PC-3 (cell line): ENCODE data around the gene HOXB2. TPM values are rescaled to one million over a fixed set of nuclear protein-coding genes. Genes with fewer than 3 reads are reported as not detected.

Source experiments
- ATAC-seq: fragments of 200-7000 bp; cut with Tn5 transposase; 2 replicates; pipeline ENCODE4 v1.9.1; 2020; ENCODE audit warnings: mild to moderate bottlenecking, moderate library complexity
- BruUV-seq: library from RNA; stranded (reverse); fragments of 400-500 nt; replicated peaks from 2 replicates; lab custom pipeline; 2021; lab: Mats Ljungman, UMichigan
- CTCF ChIA-PET: fragments of 300-600 bp; sonication (Branson Sonifier 250); formaldehyde crosslinking; loops from one replicate; lab custom pipeline; 2022; ENCODE audit warnings: antibody characterized with exemption; lab: Charles Lee
- POLR2A ChIA-PET: fragments of 300-600 bp; sonication (Branson Sonifier 250); formaldehyde crosslinking; loops from one replicate; lab custom pipeline; 2022; ENCODE audit warnings: antibody characterized with exemption; ENCODE audit not compliant: unreplicated experiment; lab: Charles Lee
- DNase-seq: peaks from one replicate; pipeline ENCODE4 v3.0.0-alpha.2; 2015
- H2AFZ ChIP-seq: fragments of 300-600 bp; sonication (generic); 2 replicates; pipeline ENCODE4 v1.6.0; 2016; ENCODE audit warnings: antibody characterized with exemption, low read length
- H3F3A ChIP-seq: fragments of 300-600 bp; sonication (generic); one replicate; pipeline ENCODE4 v1.6.0; 2017; ENCODE audit warnings: antibody characterized with exemption, low read length, control low read depth, mild to moderate bottlenecking; ENCODE audit not compliant: unreplicated experiment
- H3K27ac ChIP-seq: fragments of 300-600 bp; sonication (generic); 2 replicates; pipeline ENCODE4 v1.5.1; 2016; ENCODE audit warnings: mild to moderate bottlenecking, low read length
- H3K27me3 ChIP-seq: fragments of 300-600 bp; sonication (generic); 2 replicates; pipeline ENCODE4 v1.6.1; 2016; ENCODE audit warnings: low read length, mixed read lengths
- H3K36me3 ChIP-seq: fragments of 300-600 bp; sonication (generic); 2 replicates; pipeline ENCODE4 v1.6.1; 2016; ENCODE audit warnings: low read depth, mixed run types, low read length, mixed read lengths
- H3K4me1 ChIP-seq: fragments of 300-600 bp; sonication (generic); 2 replicates; pipeline ENCODE4 v1.5.1; 2016; ENCODE audit warnings: low read length; ENCODE audit not compliant: insufficient read depth
- H3K4me2 ChIP-seq: fragments of 300-600 bp; sonication (generic); 2 replicates; pipeline ENCODE4 v1.6.0; 2016; ENCODE audit warnings: low read length
- H3K4me3 ChIP-seq: fragments of 300-600 bp; sonication (generic); 2 replicates; pipeline ENCODE4 v1.5.1; 2016; ENCODE audit warnings: mild to moderate bottlenecking, low read length, mixed read lengths
- H3K79me2 ChIP-seq: fragments of 300-600 bp; sonication (generic); 2 replicates; pipeline ENCODE4 v1.6.1; 2017; ENCODE audit warnings: low read length, mixed read lengths
- H3K9ac ChIP-seq: fragments of 300-600 bp; sonication (generic); 2 replicates; pipeline ENCODE4 v1.6.0; 2016; ENCODE audit warnings: mild to moderate bottlenecking, low read length
- H3K9me2 ChIP-seq: fragments of 300-600 bp; sonication (generic); replicated peaks from 2 replicates; pipeline ENCODE4 v1.6.1; 2016; ENCODE audit warnings: mixed run types, low read length, mixed read lengths
- H3K9me3 ChIP-seq: fragments of 300-600 bp; sonication (generic); 2 replicates; pipeline ENCODE4 v1.6.1; 2016; ENCODE audit warnings: low read length, mixed read lengths
- H4K20me1 ChIP-seq: fragments of 300-600 bp; sonication (generic); 2 replicates; pipeline ENCODE4 v1.6.1; 2016; ENCODE audit warnings: low read length, mixed read lengths
- CTCF ChIP-seq: fragments of 300-600 bp; sonication (generic); conservative IDR thresholded peaks from 2 replicates; pipeline ENCODE4 v1.5.1; 2017; ENCODE audit warnings: antibody characterized with exemption, low read depth, mild to moderate bottlenecking, low read length
- EZH2 ChIP-seq: fragments of 300-600 bp; sonication (generic); IDR thresholded peaks from one replicate; pipeline ENCODE4 v1.6.1; 2017; ENCODE audit warnings: antibody characterized with exemption, mild to moderate bottlenecking, low read length; ENCODE audit not compliant: unreplicated experiment
- EZH2phosphoT487 ChIP-seq: fragments of 300-600 bp; sonication (generic); IDR thresholded peaks from 2 replicates; pipeline ENCODE4 v1.6.1; 2018; ENCODE audit warnings: mild to moderate bottlenecking, antibody characterized with exemption, low read length, borderline replicate concordance
- intact Hi-C: fragments of 100-400 bp; cut with micrococcal nuclease; formaldehyde crosslinking; loops from 2 replicates; pipeline ENCODE4 v1.9.0; 2023
- total RNA-seq: library from RNA; depleted of rRNA; stranded (reverse); fragments of >200 nt; gene quantifications from 2 replicates; pipeline ENCODE4 v1.2.3, GENCODE V29; 2014

HOXB2 gene
- total RNA-seq, 1 experiment from 2014 or later, result 1.1 TPM

GRCh38 chr17:48543854-48544348 lies 1.0 kb downstream of the HOXB2 start:
- CTCF ChIA-PET, result no interaction called here

GRCh38 chr17:48543107-48543853 lies 1.6 kb downstream of the HOXB2 start:
- H3K79me2 ChIP-seq, result no peaks in the 10 kb centered on the region
- intact Hi-C loops, result no loop called here
- BruUV-seq, result no TSS peak
- no peak for TF ChIP-seq EZH2
- 0 out of 2 replicates have a peak, but pooled peaks have one; percentile 11 for TF ChIP-seq CTCF
- TF ChIP-seq EZH2phosphoT487, result no peak
- no peaks in the 10 kb centered on the region for H3K9me2 ChIP-seq
- peak overlapping the region; percentile 63 for H3K4me3 ChIP-seq
- H3K9me3 ChIP-seq, result no peaks in the 10 kb centered on the region
- DNase-seq (peak; percentile 45), ATAC-seq (peak; percentile 75)
- H3K4me1 ChIP-seq, result no peaks in the 10 kb centered on the region
- POLR2A ChIA-PET, result no interaction called here
- no peaks in the 10 kb centered on the region for H3F3A ChIP-seq
- CTCF ChIA-PET, result no interaction called here
- H2AFZ ChIP-seq, result peak overlapping the region; percentile 81
- H3K9ac ChIP-seq, result peak overlapping the region; percentile 29
- no peaks in the 10 kb centered on the region for H4K20me1 ChIP-seq
- H3K27me3 ChIP-seq, result no peaks in the 10 kb centered on the region
- H3K27ac ChIP-seq, result no peak overlapping the region
- peak overlapping the region; percentile 76 for H3K4me2 ChIP-seq
- no peaks in the 10 kb centered on the region for H3K36me3 ChIP-seq

More at GRCh38 chr17:48543854-48544348, 1.0 kb downstream of the HOXB2 start:
- no peaks in the 10 kb centered on the region for H3K9me2 ChIP-seq
- TF ChIP-seq CTCF, result no peak
- no peak for TF ChIP-seq EZH2phosphoT487
- no peak for TF ChIP-seq EZH2
- intact Hi-C loops, result no loop called here
- no peaks in the 10 kb centered on the region for H4K20me1 ChIP-seq
- H3K4me1 ChIP-seq, result no peaks in the 10 kb centered on the region
- no peak overlapping the region for H3K27ac ChIP-seq
- no peaks in the 10 kb centered on the region for H3K27me3 ChIP-seq
- ATAC-seq, result peak; percentile 19
- no peaks in the 10 kb centered on the region for H3K36me3 ChIP-seq
- no peaks in the 10 kb centered on the region for H3K9me3 ChIP-seq
- TSS peak; percentile 15 for BruUV-seq
- POLR2A ChIA-PET, result no interaction called here
- H3K4me2 ChIP-seq, result peak overlapping the region; percentile 76
- no peak for DNase-seq
- no peak overlapping the region for H3K9ac ChIP-seq
- peak overlapping the region; percentile 63 for H3K4me3 ChIP-seq
- H2AFZ ChIP-seq, result peak overlapping the region; percentile 81; the same call in 1 of the 2 replicates
- H3F3A ChIP-seq, result no peaks in the 10 kb centered on the region
- no peaks in the 10 kb centered on the region for H3K79me2 ChIP-seq

GRCh38 chr17:48542698-48543106 lies 2.2 kb downstream of the HOXB2 start:
- Histone ChIP-seq H3K9ac (peak overlapping the region; percentile 29), H3F3A (no peaks in the 10 kb centered on the region), H3K9me2 (no peaks in the 10 kb centered on the region), H3K4me1 (no peaks in the 10 kb centered on the region), H3K4me3 (peak overlapping the region; percentile 63), H3K9me3 (no peaks in the 10 kb centered on the region), H4K20me1 (no peaks in the 10 kb centered on the region), H3K27ac (no peak overlapping the region), H3K27me3 (no peaks in the 10 kb centered on the region), H3K4me2 (peak overlapping the region; percentile 76), H2AFZ (peak overlapping the region; percentile 81), H3K79me2 (no peaks in the 10 kb centered on the region), H3K36me3 (no peaks in the 10 kb centered on the region)
- no peak for DNase-seq
- TF ChIP-seq EZH2phosphoT487, result no peak
- TF ChIP-seq EZH2, result no peak
- no peak for TF ChIP-seq CTCF
- ChIA-PET CTCF (no interaction called here), POLR2A (no interaction called here)
- intact Hi-C loops, result no loop called here
- TSS peak; percentile 62 for BruUV-seq
- no peak for ATAC-seq
